H1 (cell line): ENCODE data around the gene ZNF777. TPM values are rescaled to one million over a fixed set of nuclear protein-coding genes. Genes with fewer than 3 reads are reported as not detected.

Source experiments
- CTCF ChIA-PET: fragments of 300-600 bp; sonication (Branson Sonifier 250); formaldehyde crosslinking; loops from one replicate; lab custom pipeline; 2021; ENCODE audit not compliant: partially characterized antibody; lab: Charles Lee
- POLR2A ChIA-PET: fragments of 300-600 bp; sonication (Branson Sonifier 250); formaldehyde crosslinking; loops from one replicate; lab custom pipeline; 2021; ENCODE audit warnings: inconsistent platforms; ENCODE audit not compliant: partially characterized antibody; lab: Charles Lee
- DNase-seq, 2 experiments: peaks; one replicate each; pipeline versions ENCODE4 v3.0.0 to v3.0.0-alpha.2; 2010 to 2022; ENCODE audit warnings: low spot score in 2 of 2, low read depth in 1 of 2, mixed read lengths in 1 of 2
- FAIRE-seq: peaks from 2 replicates; lab custom pipeline; 2011; peaks lifted over from hg19 to GRCh38; lab: Jason Lieb, UNC
- H2AFZ ChIP-seq: 2 replicates; pipeline ENCODE4 v1.8.1; 2012; ENCODE audit warnings: low read length, inconsistent platforms
- H2AK5ac ChIP-seq: 2 replicates; pipeline ENCODE4 v1.6.1; 2013; ENCODE audit warnings: low read depth, low read length
- H2BK120ac ChIP-seq: replicated peaks from 2 replicates; pipeline ENCODE3; 2013; ENCODE audit warnings: low read depth, low read length, inconsistent platforms
- H2BK12ac ChIP-seq: 2 replicates; pipeline ENCODE4 v1.6.1; 2013; ENCODE audit warnings: low read depth, low read length
- H2BK15ac ChIP-seq: 2 replicates; pipeline ENCODE4 v1.6.1; 2013; ENCODE audit warnings: low read length
- H2BK20ac ChIP-seq: 2 replicates; pipeline ENCODE4 v1.6.1; 2013; ENCODE audit warnings: low read length
- H2BK5ac ChIP-seq: 2 replicates; pipeline ENCODE4 v1.6.1; 2013; ENCODE audit warnings: low read depth, low read length
- H3K14ac ChIP-seq: 2 replicates; pipeline ENCODE4 v1.6.1; 2013; ENCODE audit warnings: inconsistent platforms; ENCODE audit not compliant: insufficient read length
- H3K18ac ChIP-seq: 2 replicates; pipeline ENCODE4 v1.6.1; 2013; ENCODE audit warnings: low read length; ENCODE audit errors: extremely low read depth
- H3K23ac ChIP-seq: 2 replicates; pipeline ENCODE4 v1.6.1; 2013; ENCODE audit warnings: inconsistent platforms; ENCODE audit not compliant: insufficient read length
- H3K23me2 ChIP-seq: 2 replicates; pipeline ENCODE4 v1.6.1; 2013; ENCODE audit warnings: low read depth, low read length
- H3K27ac ChIP-seq: 2 replicates; pipeline ENCODE4 v1.6.1; 2011; ENCODE audit warnings: low read depth, low read length, inconsistent platforms
- H3K27me3 ChIP-seq, 4 experiments: replicated peaks in 1 of 4; 1 replicate in 1 of 4; 2 replicates in 3 of 4; pipeline versions ENCODE4 v1.6.1 to v1.8.1; 2011 to 2013; ENCODE audit warnings: low read length in 3 of 4, mild to moderate bottlenecking in 3 of 4, inconsistent platforms in 2 of 4, mixed read lengths in 2 of 4, moderate library complexity in 1 of 4; ENCODE audit not compliant: control insufficient read depth in 3 of 4, insufficient read depth in 3 of 4; ENCODE audit errors: extremely low read depth in 1 of 4
- H3K36me3 ChIP-seq, 4 experiments: 2 replicates each; pipeline versions ENCODE4 v1.6.1 to v1.8.1; 2011 to 2013; ENCODE audit warnings: mild to moderate bottlenecking in 4 of 4, low read length in 3 of 4, moderate library complexity in 2 of 4, control low read depth in 1 of 4, inconsistent platforms in 1 of 4; ENCODE audit not compliant: insufficient read depth in 4 of 4, control insufficient read depth in 2 of 4
- H3K4ac ChIP-seq: replicated peaks from 2 replicates; pipeline ENCODE3; 2013; ENCODE audit warnings: low read length, low read depth, mixed read lengths, inconsistent platforms; ENCODE audit not compliant: insufficient read length
- H3K4me1 ChIP-seq, 4 experiments: replicated peaks in 1 of 4; 1 replicate in 1 of 4; 2 replicates in 3 of 4; pipeline versions ENCODE4 v1.6.1 to v1.8.1; 2011 to 2013; ENCODE audit warnings: low read length in 3 of 4, inconsistent platforms in 2 of 4, mixed read lengths in 1 of 4; ENCODE audit not compliant: insufficient read depth in 4 of 4, control insufficient read depth in 3 of 4
- H3K4me2 ChIP-seq, 2 experiments: 2 replicates each; pipeline versions ENCODE4 v1.6.1 to v1.8.1; 2011 to 2013; ENCODE audit warnings: low read depth in 2 of 2, low read length in 2 of 2, control low read depth in 1 of 2, inconsistent platforms in 1 of 2, mild to moderate bottlenecking in 1 of 2; ENCODE audit not compliant: insufficient read depth in 1 of 2
- H3K4me3 ChIP-seq, 4 experiments: fragments of 200-600, 300-600 bp in 1 of 4; sonication (generic), shearing (Covaris generic), sonication (Bioruptor Twin) in 1 of 4; 2 replicates each; pipeline versions ENCODE4 v1.5.1 to v1.8.1; 2011 to 2016; ENCODE audit warnings: low read length in 4 of 4, low read depth in 3 of 4, control low read depth in 2 of 4, inconsistent platforms in 2 of 4, mild to moderate bottlenecking in 2 of 4, mixed read lengths in 1 of 4, moderate library complexity in 1 of 4; ENCODE audit not compliant: insufficient read depth in 2 of 4; ENCODE audit errors: extremely low read depth in 1 of 4
- H3K56ac ChIP-seq: replicated peaks from 2 replicates; pipeline ENCODE3; 2013; ENCODE audit warnings: low read depth, mild to moderate bottlenecking, mixed read lengths, low read length, inconsistent platforms; ENCODE audit not compliant: insufficient read length
- H3K79me1 ChIP-seq: 2 replicates; pipeline ENCODE4 v1.6.1; 2013; ENCODE audit warnings: low read depth, low read length, control low read depth
- H3K79me2 ChIP-seq, 2 experiments: 2 replicates each; pipeline versions ENCODE4 v1.6.1 to v1.8.1; 2012 to 2013; ENCODE audit warnings: low read length in 2 of 2, mild to moderate bottlenecking in 2 of 2, inconsistent platforms in 1 of 2; ENCODE audit not compliant: insufficient read depth in 2 of 2, control insufficient read depth in 1 of 2
- H3K9ac ChIP-seq, 4 experiments: replicated peaks in 1 of 4; 1 replicate in 1 of 4; 2 replicates in 3 of 4; pipeline versions ENCODE4 v1.6.1 to v1.8.1; 2011 to 2013; ENCODE audit warnings: low read depth in 3 of 4, low read length in 3 of 4, control low read depth in 2 of 4, mild to moderate bottlenecking in 2 of 4, moderate library complexity in 2 of 4, inconsistent platforms in 1 of 4; ENCODE audit errors: extremely low read depth in 1 of 4
- H3K9me3 ChIP-seq, 2 experiments: 2 replicates each; pipeline versions ENCODE4 v1.6.1 to v1.8.1; 2012 to 2013; ENCODE audit warnings: mild to moderate bottlenecking in 2 of 2, moderate library complexity in 2 of 2, control low read depth in 1 of 2, inconsistent platforms in 1 of 2, low read depth in 1 of 2, low read length in 1 of 2, mixed read lengths in 1 of 2; ENCODE audit not compliant: insufficient read depth in 2 of 2
- H4K20me1 ChIP-seq, 2 experiments: replicated peaks in 1 of 2; 2 replicates each; pipeline versions ENCODE3 to v1.8.1; 2011 to 2013; ENCODE audit warnings: inconsistent platforms in 2 of 2, low read length in 2 of 2, mild to moderate bottlenecking in 1 of 2; ENCODE audit not compliant: insufficient read depth in 2 of 2, control insufficient read depth in 1 of 2
- H4K5ac ChIP-seq: 2 replicates; pipeline ENCODE4 v1.6.1; 2013; ENCODE audit warnings: low read length, low read depth, mixed read lengths, inconsistent platforms; ENCODE audit not compliant: insufficient read length
- H4K8ac ChIP-seq: 2 replicates; pipeline ENCODE4 v1.8.0; 2013; ENCODE audit warnings: mild to moderate bottlenecking, moderate library complexity, low read length, inconsistent platforms; ENCODE audit not compliant: insufficient read depth; ENCODE audit errors: extremely low read depth
- H4K91ac ChIP-seq: replicated peaks from 2 replicates; pipeline ENCODE3; 2013; ENCODE audit warnings: low read length, mixed read lengths, inconsistent platforms; ENCODE audit not compliant: insufficient read length
- ASH2L ChIP-seq: fragments of 200-600, 300-600 bp; sonication (generic); IDR thresholded peaks from one replicate; pipeline ENCODE4 v1.7.1; 2017; ENCODE audit warnings: low read length
- BCL11A ChIP-seq, 2 experiments: IDR thresholded peaks; one replicate each; pipeline ENCODE4 v1.6.1; 2011; ENCODE audit warnings: low read depth in 2 of 2, low read length in 2 of 2, mild to moderate bottlenecking in 2 of 2
- CBX8 ChIP-seq: fragments of 300-800, 300-1000 bp; sonication (generic); IDR thresholded peaks from 2 replicates; pipeline ENCODE4 v1.7.1; 2016; ENCODE audit warnings: low read depth, low read length, borderline replicate concordance
- POLR2AphosphoS5 ChIP-seq: IDR thresholded peaks from 2 replicates; pipeline ENCODE4 v1.6.1; 2011; ENCODE audit warnings: low read depth, low read length
- SP1 ChIP-seq: IDR thresholded peaks from 2 replicates; pipeline ENCODE4 v1.6.1; 2011; ENCODE audit warnings: low read depth, low read length
- TEAD4 ChIP-seq: IDR thresholded peaks from 2 replicates; pipeline ENCODE4 v1.6.1; 2012; ENCODE audit warnings: low read depth, low read length, inconsistent platforms, mixed read lengths
- WGBS, 2 experiments: shearing (Covaris generic) in 1 of 2; methylation state at CpG; one replicate each; pipeline versions ENCODE4 v1.1.6 to v1.1.7; 2013 to 2015; ENCODE audit warnings: low lambda C conversion rate in 2 of 2, mixed read lengths in 2 of 2, inconsistent platforms in 1 of 2, low coverage in 1 of 2, missing lambda C conversion rate in 1 of 2; ENCODE audit not compliant: insufficient replicate concordance in 2 of 2, insufficient coverage in 1 of 2, insufficient read length in 1 of 2; ENCODE audit errors: extremely low coverage in 1 of 2, missing lambda C conversion rate in 1 of 2; 5-methylcytosine and 5-hydroxymethylcytosine counted together
- polyA plus RNA-seq, 7 experiments: library from polyadenylated mRNA; depleted of rRNA in 3 of 7; stranded (reverse) in 5 of 7; unstranded in 2 of 7; fragments of >200 nt in 5 of 7; fragments of 200-250 nt in 2 of 7; gene quantifications; 1 replicate in 5 of 7; 2 replicates in 1 of 7; 4 replicates in 1 of 7; pipeline versions ENCODE4 v1.2.1 to v1.2.3, GENCODE V29; 2011 to 2013; ENCODE audit warnings: missing spikeins in 2 of 7, mixed read lengths in 2 of 7
- total RNA-seq: library from RNA; stranded (reverse); fragmentation: NEBNext Ultra II Directional; extraction: Animal tissue kit (Norgen Biotek cat#: 25700); gene quantifications from 2 replicates; pipeline ENCODE4 v1.2.1, GENCODE V29; 2021
- TF ChIP-seq, protein P1 (sequence below): IDR thresholded peaks from 2 replicates; pipeline ENCODE4 v1.6.1; 2012; ENCODE audit warnings: inconsistent platforms
- TF ChIP-seq, protein P2 (sequence below): IDR thresholded peaks from 2 replicates; pipeline ENCODE4 v1.6.1; 2011; ENCODE audit warnings: low read length, improper control_type of control experiment

The ZNF777 gene
- total and polyA plus RNA-seq, 2 of the 8 experiments (the other 6 are each of a cell fraction or from before 2014, with no cell fraction given): 8.0 to 10.1 TPM

DNA sequence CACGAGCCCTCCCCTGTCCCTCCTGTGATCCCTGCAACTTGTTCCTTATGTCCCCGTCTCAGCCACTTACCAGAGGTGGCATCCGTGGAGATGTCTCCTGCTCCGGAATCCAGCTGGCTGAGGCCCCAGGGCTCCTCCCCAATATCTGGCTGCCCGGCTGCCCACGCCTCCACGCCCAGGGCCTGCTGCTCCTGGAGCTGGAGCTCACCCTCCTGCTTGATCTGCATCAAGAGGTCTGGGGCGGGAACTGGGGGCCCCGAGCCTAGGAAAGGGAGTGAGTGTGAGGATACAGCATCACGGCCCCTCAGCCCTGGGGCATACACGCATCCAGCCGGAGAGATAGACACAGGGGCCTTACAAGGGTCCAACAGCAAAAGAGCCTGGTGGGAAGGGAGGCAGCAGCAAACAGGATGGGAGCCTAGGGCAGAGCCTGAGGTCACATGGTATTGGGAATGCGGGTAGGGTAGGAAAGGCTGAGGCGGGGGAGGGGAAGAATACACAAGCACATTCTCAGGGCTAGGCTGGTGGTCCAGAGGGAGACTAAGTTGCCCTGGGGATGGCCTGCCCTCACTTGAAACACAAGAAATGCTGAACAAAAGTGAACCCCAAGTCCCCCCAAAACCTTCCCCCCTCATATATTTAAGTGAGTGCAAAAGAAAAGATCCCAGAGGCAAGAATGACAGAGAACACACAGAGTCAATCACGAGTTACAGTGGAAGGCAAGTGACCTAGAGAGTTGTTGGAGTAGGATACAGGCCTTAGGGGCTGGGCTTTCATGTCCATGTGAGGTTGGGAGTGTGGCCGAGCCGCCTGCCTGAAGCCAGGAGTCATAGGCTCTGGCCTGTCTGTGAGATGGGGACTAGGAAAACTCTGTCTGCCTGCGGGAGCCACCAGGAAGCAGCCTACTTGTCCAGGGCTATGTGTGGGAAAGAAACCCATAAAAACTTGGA, 16.9 kb upstream of the ZNF777 start:
- Histone ChIP-seq H2BK120ac (no peak overlapping the region), H3K27me3 (no peaks in the 10 kb centered on the region), H3K9me3 (peaks cover 4 to 6% of the 10 kb centered on the region in 2 experiments; a peak in 2 of 4 replicates), H2BK15ac (no peak overlapping the region), H3K23ac (no peak overlapping the region), H3K9ac (no peak overlapping the region), H4K91ac (no peak overlapping the region), H3K56ac (no peak overlapping the region), H3K23me2 (no peaks in the 10 kb centered on the region), H4K5ac (no peak overlapping the region), H2BK5ac (no peak overlapping the region), H3K79me1 (0 out of 2 replicates have a peak, but pooled peaks cover 3% of the 10 kb centered on the region), H4K8ac (peak overlapping the region; percentile 53; the same call in 1 of the 2 replicates), H3K79me2 (no peaks in the 10 kb centered on the region), H3K36me3 (peaks cover 0 to 32% (median 13%) of the 10 kb centered on the region in 4 experiments; a peak in 6 of 8 replicates), H2AFZ (no peak overlapping the region), H3K4ac (no peak overlapping the region), H3K27ac (0 out of 2 replicates have a peak overlapping the region, but pooled peaks have one; percentile 8), H3K18ac (no peak overlapping the region), H3K14ac (no peak overlapping the region), H3K4me3 (no peak overlapping the region), H2BK20ac (0 out of 2 replicates have a peak overlapping the region, but pooled peaks have one; percentile 23), H3K4me1 (peaks cover 0 to 11% (median 8%) of the 10 kb centered on the region in 4 experiments; a peak in 6 of 7 replicates), H2BK12ac (no peak overlapping the region), H3K4me2 (peak overlapping the region; percentile 18 to 38; a peak in 3 of 4 replicates), H4K20me1 (peaks cover 0 to 2% of the 10 kb centered on the region in 2 experiments), H2AK5ac (no peak overlapping the region)
- ChIA-PET CTCF (interaction anchor here (0.6 to 1.6 kb wide), 2 partner anchors 20 to 56 kb away, joined by 3 read pairs; no protein-coding TSS in a partner anchor), POLR2A (interaction anchor here (0.6 to 5.0 kb wide), 4 partner anchors 11 to 28 kb away, joined by 3 to 26 read pairs (median 4); partner anchors contain the start of gene ZNF777)
- DNase-seq (no peak), FAIRE-seq (peak; percentile 32)
- WGBS, 2 experiments: 86% methylated on average over 15 of the region's 18 CpGs; no CpG with 5 or more reads in 1 of the 2 experiments
- TF ChIP-seq POLR2AphosphoS5 (peak; percentile 56), BCL11A (IDR thresholded peaks at IDR 0.05; ENCODE audit: low read depth in 2 of 2, low read length in 2 of 2) (no peak), CBX8 (no peak), TEAD4 (peak; percentile 89), ASH2L (peak; percentile 73), SP1 (peak; percentile 80)
- TF ChIP-seq, protein P1, sequence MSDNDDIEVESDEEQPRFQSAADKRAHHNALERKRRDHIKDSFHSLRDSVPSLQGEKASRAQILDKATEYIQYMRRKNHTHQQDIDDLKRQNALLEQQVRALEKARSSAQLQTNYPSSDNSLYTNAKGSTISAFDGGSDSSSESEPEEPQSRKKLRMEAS: peak; percentile 28; the same call in 1 of the 2 replicates
- TF ChIP-seq, protein P2, sequence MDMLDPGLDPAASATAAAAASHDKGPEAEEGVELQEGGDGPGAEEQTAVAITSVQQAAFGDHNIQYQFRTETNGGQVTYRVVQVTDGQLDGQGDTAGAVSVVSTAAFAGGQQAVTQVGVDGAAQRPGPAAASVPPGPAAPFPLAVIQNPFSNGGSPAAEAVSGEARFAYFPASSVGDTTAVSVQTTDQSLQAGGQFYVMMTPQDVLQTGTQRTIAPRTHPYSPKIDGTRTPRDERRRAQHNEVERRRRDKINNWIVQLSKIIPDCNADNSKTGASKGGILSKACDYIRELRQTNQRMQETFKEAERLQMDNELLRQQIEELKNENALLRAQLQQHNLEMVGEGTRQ: peak; percentile 76
